ENCODE results near the gene ABL1. TPM values are rescaled to one million over a fixed set of nuclear protein-coding genes. Genes with fewer than 3 reads are reported as not detected.

The ABL1 gene
- 52.1 TPM for polyA plus RNA-seq (2012; ENCODE audit: insufficient read depth, insufficient read length, low read depth)

- H3K4me3 ChIP-seq (ENCODE audit: low read depth, low read length): peak within 1 kb of the TSS; percentile 72
- peaks cover 24% of the 10 kb centered on the region for H3K4me1 ChIP-seq
- DNase-seq: peak; percentile 89
Measured at GRCh38 chr9:130834371-130835336, at the start of gene ABL1. TSS of gene ABL1 (plus strand) at chr9:130835254. CDS start at chr9:130835447, 193 bp downstream.

GRCh38 chr9:130785940-130786508 is 49.0 kb upstream of the ABL1 start:
- no peak for TF ChIP-seq CTCF (IDR thresholded peaks at IDR 0.05; ENCODE audit: low read depth, low read length)
- no peak for DNase-seq
- H3K27me3 ChIP-seq: no peaks in the 10 kb centered on the region
- peaks cover 6% of the 10 kb centered on the region for H3K4me1 ChIP-seq
- H3K9me3 ChIP-seq: peaks cover 5% of the 10 kb centered on the region
- H3K4me3 ChIP-seq (ENCODE audit: low read depth, low read length): no peak overlapping the region
- H3K36me3 ChIP-seq: no peaks in the 10 kb centered on the region

More at GRCh38 chr9:130834371-130835336, at the start of gene ABL1:
- TF ChIP-seq CTCF (IDR thresholded peaks at IDR 0.05; ENCODE audit: low read depth, low read length): no peak
- no peaks in the 10 kb centered on the region for H3K9me3 ChIP-seq
- no peaks in the 10 kb centered on the region; the same call in 1 of the 2 replicates for H3K36me3 ChIP-seq
- H3K27me3 ChIP-seq: no peaks in the 10 kb centered on the region

- DNase-seq: no peak
Measured at GRCh38 chr9:130786526-130786925, 48.5 kb upstream of the ABL1 start.

GRCh38 chr9:130789747-130790672 is 45.0 kb upstream of the ABL1 start:
- DNase-seq: no peak
- H3K36me3 ChIP-seq: no peaks in the 10 kb centered on the region
- TF ChIP-seq CTCF (IDR thresholded peaks at IDR 0.05; ENCODE audit: low read depth, low read length): no peak
- H3K27me3 ChIP-seq: no peaks in the 10 kb centered on the region
- H3K9me3 ChIP-seq: peaks cover 5% of the 10 kb centered on the region
- no peak overlapping the region for H3K4me3 ChIP-seq (ENCODE audit: low read depth, low read length)
- H3K4me1 ChIP-seq: peaks cover 3% of the 10 kb centered on the region

More at GRCh38 chr9:130786526-130786925, 48.5 kb upstream of the ABL1 start:
- H3K4me1 ChIP-seq: peaks cover 1% of the 10 kb centered on the region
- H3K27me3 ChIP-seq: no peaks in the 10 kb centered on the region
- H3K9me3 ChIP-seq: peaks cover 5% of the 10 kb centered on the region
- no peak for TF ChIP-seq CTCF (IDR thresholded peaks at IDR 0.05; ENCODE audit: low read depth, low read length)
- H3K4me3 ChIP-seq (ENCODE audit: low read depth, low read length): no peak overlapping the region
- H3K36me3 ChIP-seq: no peaks in the 10 kb centered on the region

- Histone ChIP-seq H3K9me3 (peaks cover 5% of the 10 kb centered on the region), H3K4me3 (ENCODE audit: low read depth, low read length) (no peak overlapping the region), H3K4me1 (peaks cover 3% of the 10 kb centered on the region), H3K27me3 (no peaks in the 10 kb centered on the region), H3K36me3 (no peaks in the 10 kb centered on the region)
- no peak for DNase-seq
- no peak for TF ChIP-seq CTCF (IDR thresholded peaks at IDR 0.05; ENCODE audit: low read depth, low read length)
Measured at GRCh38 chr9:130791303-130791894, 43.7 kb upstream of the ABL1 start.

Data from BE2C (cell line).